IMR-90 (cell line): ENCODE measurements around the gene OGFR. TPM values are rescaled to one million over a fixed set of nuclear protein-coding genes. Genes with fewer than 3 reads are reported as not detected.

Source experiments
- ATAC-seq: fragments of 200-7000 bp; cut with Tn5 transposase; 2 replicates; pipeline ENCODE4 v1.9.1; 2020; ENCODE audit warnings: low read depth, mild to moderate bottlenecking, moderate library complexity
- BruUV-seq: library from RNA; stranded (reverse); fragments of 400-500 nt; replicated peaks from 2 replicates; lab custom pipeline; 2021; lab: Mats Ljungman, UMichigan
- CTCF ChIA-PET: fragments of 300-600 bp; formaldehyde crosslinking; extraction: SDS; loops from one replicate; lab custom pipeline; 2021; ENCODE audit warnings: antibody characterized with exemption; lab: Yijun Ruan, JAX
- POLR2A ChIA-PET: fragments of 300-600 bp; sonication (Branson Sonifier 250); formaldehyde crosslinking; loops from one replicate; lab custom pipeline; 2022; ENCODE audit warnings: antibody characterized with exemption; ENCODE audit not compliant: unreplicated experiment; lab: Charles Lee
- DNase-seq: peaks from one replicate; pipeline ENCODE4 v3.0.0; 2013
- H2AFZ ChIP-seq: replicated peaks from 2 replicates; pipeline ENCODE3; 2013; ENCODE audit warnings: low read length, mild to moderate bottlenecking; ENCODE audit not compliant: poor library complexity
- H2AK5ac ChIP-seq: 2 replicates; pipeline ENCODE4 v1.6.1; 2013; ENCODE audit warnings: low read depth, low read length, inconsistent platforms
- H2AK9ac ChIP-seq: replicated peaks from 2 replicates; pipeline ENCODE3; 2013; ENCODE audit warnings: mild to moderate bottlenecking, low read depth, low read length, moderate library complexity; ENCODE audit not compliant: poor library complexity
- H2BK120ac ChIP-seq: 2 replicates; pipeline ENCODE4 v1.6.1; 2013; ENCODE audit warnings: low read depth, low read length, inconsistent platforms
- H2BK15ac ChIP-seq: 3 replicates; pipeline ENCODE4 v1.6.1; 2013; ENCODE audit warnings: low read depth, low read length, inconsistent platforms
- H2BK20ac ChIP-seq: 2 replicates; pipeline ENCODE4 v1.6.1; 2013; ENCODE audit warnings: low read depth, mild to moderate bottlenecking, inconsistent platforms, low read length, moderate library complexity
- H2BK5ac ChIP-seq: 2 replicates; pipeline ENCODE4 v1.6.1; 2013; ENCODE audit warnings: mild to moderate bottlenecking, low read depth, low read length, inconsistent platforms; ENCODE audit not compliant: poor library complexity, severe bottlenecking
- H3K14ac ChIP-seq: replicated peaks from 2 replicates; pipeline ENCODE4 v1.6.1; 2013; ENCODE audit warnings: low read depth, low read length, inconsistent platforms
- H3K18ac ChIP-seq: 2 replicates; pipeline ENCODE4 v1.6.1; 2013; ENCODE audit warnings: low read depth, low read length, control low read depth
- H3K23ac ChIP-seq: 2 replicates; pipeline ENCODE4 v1.6.1; 2013; ENCODE audit warnings: low read depth, low read length, inconsistent platforms
- H3K27ac ChIP-seq: 2 replicates; pipeline ENCODE4 v1.5.1; 2013; ENCODE audit warnings: mild to moderate bottlenecking, control low read depth, low read length; ENCODE audit not compliant: insufficient read depth
- H3K27me3 ChIP-seq: 2 replicates; pipeline ENCODE4 v1.6.1; 2013; ENCODE audit warnings: low read length; ENCODE audit not compliant: control insufficient read depth, insufficient read depth
- H3K36me3 ChIP-seq: 2 replicates; pipeline ENCODE4 v1.6.1; 2013; ENCODE audit warnings: low read length, mixed read lengths; ENCODE audit not compliant: control insufficient read depth, insufficient read depth
- H3K4ac ChIP-seq: 2 replicates; pipeline ENCODE4 v1.6.1; 2013; ENCODE audit warnings: low read depth, low read length, inconsistent platforms
- H3K4me1 ChIP-seq: 2 replicates; pipeline ENCODE4 v1.6.1; 2013; ENCODE audit warnings: low read length, mixed read lengths; ENCODE audit not compliant: control insufficient read depth, insufficient read depth
- H3K4me2 ChIP-seq: 2 replicates; pipeline ENCODE4 v1.6.1; 2013; ENCODE audit warnings: low read depth, mild to moderate bottlenecking, control low read depth, low read length, moderate library complexity
- H3K4me3 ChIP-seq: 2 replicates; pipeline ENCODE4 v1.5.1; 2013; ENCODE audit warnings: low read depth, mild to moderate bottlenecking, control low read depth, low read length, moderate library complexity; ENCODE audit not compliant: insufficient read depth
- H3K56ac ChIP-seq: 2 replicates; pipeline ENCODE4 v1.6.1; 2013; ENCODE audit warnings: low read length, inconsistent platforms; ENCODE audit not compliant: insufficient read depth; ENCODE audit errors: extremely low read depth
- H3K79me1 ChIP-seq, 2 experiments: 2 replicates each; pipeline ENCODE4 v1.6.1; 2013; ENCODE audit warnings: low read length in 2 of 2, inconsistent platforms in 1 of 2, low read depth in 1 of 2
- H3K9ac ChIP-seq: 2 replicates; pipeline ENCODE4 v1.6.1; 2013; ENCODE audit warnings: low read depth, low read length, control low read depth
- H3K9me1 ChIP-seq: 2 replicates; pipeline ENCODE4 v1.6.1; 2013; ENCODE audit warnings: low read length, inconsistent platforms; ENCODE audit not compliant: insufficient read depth
- H3K9me3 ChIP-seq: 2 replicates; pipeline ENCODE4 v1.6.1; 2013; ENCODE audit warnings: low read length; ENCODE audit not compliant: control insufficient read depth, insufficient read depth
- H4K20me1 ChIP-seq: 2 replicates; pipeline ENCODE4 v1.6.1; 2013; ENCODE audit warnings: low read length, inconsistent platforms; ENCODE audit not compliant: insufficient read depth
- H4K5ac ChIP-seq: 2 replicates; pipeline ENCODE4 v1.6.1; 2013; ENCODE audit warnings: mild to moderate bottlenecking, low read depth, low read length, control low read depth
- H4K8ac ChIP-seq, 2 experiments: 2 replicates each; pipeline ENCODE4 v1.6.1; 2013; ENCODE audit warnings: low read depth in 2 of 2, low read length in 2 of 2, control low read depth in 1 of 2, inconsistent platforms in 1 of 2
- H4K91ac ChIP-seq: 2 replicates; pipeline ENCODE4 v1.6.1; 2013; ENCODE audit warnings: low read depth, low read length, inconsistent platforms; ENCODE audit not compliant: insufficient read depth
- CEBPB ChIP-seq: IDR thresholded peaks from 2 replicates; pipeline ENCODE4 v1.6.1; 2012; ENCODE audit warnings: low read depth, low read length, improper control_type of control experiment
- CHD1 ChIP-seq: IDR thresholded peaks from 2 replicates; pipeline ENCODE4 v1.6.1; 2012; ENCODE audit warnings: low read depth, low read length, improper control_type of control experiment
- CTCF ChIP-seq: conservative IDR thresholded peaks from 2 replicates; pipeline ENCODE4 v1.5.1; 2012; ENCODE audit warnings: mild to moderate bottlenecking, low read depth, low read length, improper control_type of control experiment
- MAFK ChIP-seq: IDR thresholded peaks from 2 replicates; pipeline ENCODE4 v1.6.1; 2012; ENCODE audit warnings: low read depth, low read length, improper control_type of control experiment
- MAZ ChIP-seq: IDR thresholded peaks from 2 replicates; pipeline ENCODE4 v1.6.1; 2012; ENCODE audit warnings: low read depth, mild to moderate bottlenecking, low read length, improper control_type of control experiment, moderate library complexity, borderline replicate concordance
- MXI1 ChIP-seq: IDR thresholded peaks from 2 replicates; pipeline ENCODE4 v1.6.1; 2012; ENCODE audit warnings: low read depth, mild to moderate bottlenecking, low read length, moderate library complexity, borderline replicate concordance
- NFE2L2 ChIP-seq: fragments of 150-350 bp; IDR thresholded peaks from 2 replicates; pipeline ENCODE4 v1.6.1; 2016; ENCODE audit warnings: low read depth, mild to moderate bottlenecking, low read length
- RCOR1 ChIP-seq: IDR thresholded peaks from 2 replicates; pipeline ENCODE4 v1.6.1; 2012; ENCODE audit warnings: mild to moderate bottlenecking, low read length, improper control_type of control experiment; ENCODE audit not compliant: insufficient replicate concordance
- WGBS, 2 experiments: methylation state at CpG; one replicate each; pipeline versions ENCODE4 v1.1.5 to v1.1.7; 2013; ENCODE audit warnings: missing lambda C conversion rate in 2 of 2; ENCODE audit not compliant: insufficient read length in 1 of 2; ENCODE audit errors: extremely low coverage in 2 of 2; 5-methylcytosine and 5-hydroxymethylcytosine counted together
- dilution Hi-C: fragments of 300-500 bp; cut with HindIII; formaldehyde crosslinking; loops from one replicate; pipeline ENCODE4 v1.14.3; 2018; ENCODE audit warnings: low sequenced_read_pairs; ENCODE audit not compliant: unreplicated experiment
- in situ Hi-C: fragments of 300-500 bp; cut with MboI; formaldehyde crosslinking; loops from 3 replicates; pipeline ENCODE4 v1.14.3; 2019; ENCODE audit warnings: low sequenced_read_pairs, inconsistent platforms, mixed read lengths
- intact Hi-C: fragments of 100-400 bp; cut with micrococcal nuclease; formaldehyde crosslinking; loops from 2 replicates; pipeline ENCODE4 v1.10.0; 2022
- polyA plus RNA-seq, 3 experiments: library from polyadenylated mRNA; depleted of rRNA; stranded (reverse); fragments of >200 nt; gene quantifications; 2 replicates each; pipeline ENCODE4 v1.2.3, GENCODE V29; 2012; ENCODE audit warnings: low replicate concordance in 1 of 3
- total RNA-seq: library from RNA; depleted of rRNA; stranded (reverse); fragments of >200 nt; gene quantifications from 2 replicates; pipeline ENCODE4 v1.2.3, GENCODE V29; 2012

OGFR gene
- total and polyA plus RNA-seq, 2 of the 4 experiments (the other 2 are of a cell fraction) = 22.4 to 30.1 TPM

GRCh38 chr20:62844182-62844581 lies 39.5 kb downstream of the OGFR start:
- Histone ChIP-seq H2BK15ac (no peak overlapping the region), H3K27me3 (no peaks in the 10 kb centered on the region), H2AK5ac (no peak overlapping the region), H2BK120ac (no peak overlapping the region), H3K9me3 (no peaks in the 10 kb centered on the region), H3K4me2 (no peak overlapping the region), H3K4me1 (0 out of 2 replicates have a peak, but pooled peaks cover 2% of the 10 kb centered on the region), H2AK9ac (no peak overlapping the region), H3K9ac (no peak overlapping the region), H3K14ac (no peak overlapping the region), H3K9me1 (no peaks in the 10 kb centered on the region), H3K79me1 (no peaks in the 10 kb centered on the region; a peak in 1 of 4 replicates), H3K27ac (no peak overlapping the region), H2AFZ (no peak overlapping the region), H4K91ac (no peak overlapping the region), H3K4ac (no peak overlapping the region), H4K5ac (no peak overlapping the region), H3K4me3 (no peak overlapping the region), H4K8ac (no peak overlapping the region), H3K56ac (no peak overlapping the region), H2BK20ac (no peak overlapping the region), H4K20me1 (no peaks in the 10 kb centered on the region; the same call in 1 of the 2 replicates), H2BK5ac (no peak overlapping the region), H3K18ac (no peak overlapping the region), H3K36me3 (peaks cover 7% of the 10 kb centered on the region; the same call in 1 of the 2 replicates), H3K23ac (no peak overlapping the region)
- POLR2A ChIA-PET = no interaction called here
- TF ChIP-seq RCOR1 (no peak), CTCF (no peak), CHD1 (no peak), NFE2L2 (no peak), MAZ (no peak), CEBPB (no peak), MXI1 (no peak), MAFK (no peak)
- dilution Hi-C loops (no loop called here), intact Hi-C loops (no loop called here), in situ Hi-C loops (no loop called here)
- DNase-seq (no peak), ATAC-seq (no peak)
- no TSS peak for BruUV-seq
- CTCF ChIA-PET = no interaction called here
- WGBS, 2 experiments = 93% methylated on average over 3 of the region's 7 CpGs; no CpG with 5 or more reads in 1 of the 2 experiments
